MM.1S (cell line): Measurements from ENCODE around the gene DHX8.
"Not testable (repeated sequence)": the region's sequence is repeated elsewhere in the genome, so short reads cannot be mapped to it uniquely, and the experiment has no call there.

ENCODE experiments used
- CTCF ChIP-seq: fragments of 300-600 bp; sonication (generic); IDR thresholded peaks from 2 replicates; pipeline ENCODE4 v1.5.1; 2016; ENCODE audit warnings: antibody characterized with exemption, low read length, mixed read lengths
- EZH2 ChIP-seq: fragments of 300-600 bp; sonication (generic); optimal IDR thresholded peaks from 2 replicates; pipeline ENCODE3; 2017; ENCODE audit warnings: low read depth, mild to moderate bottlenecking, antibody characterized with exemption, low read length, mixed read lengths
- EZH2phosphoT487 ChIP-seq: fragments of 300-600 bp; sonication (generic); IDR thresholded peaks from 2 replicates; pipeline ENCODE4 v1.6.1; 2018; ENCODE audit warnings: antibody characterized with exemption, low read length

GRCh38 chr17:43509440-43509839, 25.7 kb downstream of the DHX8 start:
- TF ChIP-seq CTCF, EZH2, EZH2phosphoT487: not testable (repeated sequence)
